ENCODE measurements around the gene USP53. TPM values are rescaled to one million over a fixed set of nuclear protein-coding genes. Genes with fewer than 3 reads are reported as not detected.

The USP53 gene
- total and polyA plus RNA-seq, 2 of the 13 experiments (the other 11 are each of a cell fraction or from before 2014, with no cell fraction given), result 5.3 to 8.1 TPM

DNA sequence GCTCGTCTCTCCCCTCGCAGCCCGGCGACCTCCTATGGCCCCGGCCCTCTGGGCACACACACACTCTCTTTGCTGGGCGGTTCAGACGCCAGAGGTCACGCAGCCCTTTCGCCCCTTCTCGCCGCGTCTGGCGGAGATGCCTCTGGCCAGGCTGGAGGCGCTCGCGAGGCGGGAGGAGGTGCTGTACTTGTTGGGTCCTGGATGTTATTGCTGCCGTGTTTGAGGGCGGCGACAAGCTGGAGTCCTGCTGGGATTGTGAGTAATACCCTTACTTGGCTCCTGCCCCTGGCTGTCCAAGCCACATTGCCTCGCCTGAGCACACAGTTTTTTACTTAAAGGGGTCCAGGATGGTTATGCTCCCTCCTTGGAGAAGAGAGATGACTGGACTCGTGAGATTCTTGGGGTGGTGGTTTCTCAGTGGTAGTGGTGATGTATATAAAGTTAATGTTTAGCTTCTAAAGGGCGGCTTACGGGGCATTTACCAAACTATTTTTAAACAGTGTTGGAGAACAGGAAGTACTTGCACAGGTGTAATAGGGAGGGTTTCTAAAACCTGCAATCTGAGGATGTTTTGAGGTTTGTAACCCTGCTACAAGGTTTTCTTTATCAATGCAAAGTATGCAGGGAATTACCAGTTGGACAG, 572 bp downstream of the USP53 start (continued):
- TF ChIP-seq, protein P1, sequence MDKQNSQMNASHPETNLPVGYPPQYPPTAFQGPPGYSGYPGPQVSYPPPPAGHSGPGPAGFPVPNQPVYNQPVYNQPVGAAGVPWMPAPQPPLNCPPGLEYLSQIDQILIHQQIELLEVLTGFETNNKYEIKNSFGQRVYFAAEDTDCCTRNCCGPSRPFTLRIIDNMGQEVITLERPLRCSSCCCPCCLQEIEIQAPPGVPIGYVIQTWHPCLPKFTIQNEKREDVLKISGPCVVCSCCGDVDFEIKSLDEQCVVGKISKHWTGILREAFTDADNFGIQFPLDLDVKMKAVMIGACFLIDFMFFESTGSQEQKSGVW (CRISPR knock-in tag; IDR thresholded peaks at IDR 0.05; ENCODE audit: borderline replicate concordance), result no peak
- 0 out of 2 replicates have a peak, but pooled peaks have one; percentile 13 for TF ChIP-seq ZFP90 (CRISPR knock-in tag; IDR thresholded peaks at IDR 0.05; ENCODE audit: borderline replicate concordance)
- TF ChIP-seq NFIB (CRISPR knock-in tag; IDR thresholded peaks at IDR 0.05; ENCODE audit: borderline replicate concordance), result no peak
- peak; percentile 84; the same call in 1 of the 2 replicates for TF ChIP-seq ZNF431 (CRISPR knock-in tag; IDR thresholded peaks at IDR 0.05; ENCODE audit: borderline replicate concordance, low read depth)
- TF ChIP-seq ZNF296 (CRISPR knock-in tag; conservative IDR thresholded peaks at IDR 0.05), result no peak
- 0 out of 2 replicates have a peak, but pooled peaks have one; percentile 80 for TF ChIP-seq NFKB2 (CRISPR knock-in tag; IDR thresholded peaks at IDR 0.05; ENCODE audit: borderline replicate concordance)
- TF ChIP-seq, protein P2, sequence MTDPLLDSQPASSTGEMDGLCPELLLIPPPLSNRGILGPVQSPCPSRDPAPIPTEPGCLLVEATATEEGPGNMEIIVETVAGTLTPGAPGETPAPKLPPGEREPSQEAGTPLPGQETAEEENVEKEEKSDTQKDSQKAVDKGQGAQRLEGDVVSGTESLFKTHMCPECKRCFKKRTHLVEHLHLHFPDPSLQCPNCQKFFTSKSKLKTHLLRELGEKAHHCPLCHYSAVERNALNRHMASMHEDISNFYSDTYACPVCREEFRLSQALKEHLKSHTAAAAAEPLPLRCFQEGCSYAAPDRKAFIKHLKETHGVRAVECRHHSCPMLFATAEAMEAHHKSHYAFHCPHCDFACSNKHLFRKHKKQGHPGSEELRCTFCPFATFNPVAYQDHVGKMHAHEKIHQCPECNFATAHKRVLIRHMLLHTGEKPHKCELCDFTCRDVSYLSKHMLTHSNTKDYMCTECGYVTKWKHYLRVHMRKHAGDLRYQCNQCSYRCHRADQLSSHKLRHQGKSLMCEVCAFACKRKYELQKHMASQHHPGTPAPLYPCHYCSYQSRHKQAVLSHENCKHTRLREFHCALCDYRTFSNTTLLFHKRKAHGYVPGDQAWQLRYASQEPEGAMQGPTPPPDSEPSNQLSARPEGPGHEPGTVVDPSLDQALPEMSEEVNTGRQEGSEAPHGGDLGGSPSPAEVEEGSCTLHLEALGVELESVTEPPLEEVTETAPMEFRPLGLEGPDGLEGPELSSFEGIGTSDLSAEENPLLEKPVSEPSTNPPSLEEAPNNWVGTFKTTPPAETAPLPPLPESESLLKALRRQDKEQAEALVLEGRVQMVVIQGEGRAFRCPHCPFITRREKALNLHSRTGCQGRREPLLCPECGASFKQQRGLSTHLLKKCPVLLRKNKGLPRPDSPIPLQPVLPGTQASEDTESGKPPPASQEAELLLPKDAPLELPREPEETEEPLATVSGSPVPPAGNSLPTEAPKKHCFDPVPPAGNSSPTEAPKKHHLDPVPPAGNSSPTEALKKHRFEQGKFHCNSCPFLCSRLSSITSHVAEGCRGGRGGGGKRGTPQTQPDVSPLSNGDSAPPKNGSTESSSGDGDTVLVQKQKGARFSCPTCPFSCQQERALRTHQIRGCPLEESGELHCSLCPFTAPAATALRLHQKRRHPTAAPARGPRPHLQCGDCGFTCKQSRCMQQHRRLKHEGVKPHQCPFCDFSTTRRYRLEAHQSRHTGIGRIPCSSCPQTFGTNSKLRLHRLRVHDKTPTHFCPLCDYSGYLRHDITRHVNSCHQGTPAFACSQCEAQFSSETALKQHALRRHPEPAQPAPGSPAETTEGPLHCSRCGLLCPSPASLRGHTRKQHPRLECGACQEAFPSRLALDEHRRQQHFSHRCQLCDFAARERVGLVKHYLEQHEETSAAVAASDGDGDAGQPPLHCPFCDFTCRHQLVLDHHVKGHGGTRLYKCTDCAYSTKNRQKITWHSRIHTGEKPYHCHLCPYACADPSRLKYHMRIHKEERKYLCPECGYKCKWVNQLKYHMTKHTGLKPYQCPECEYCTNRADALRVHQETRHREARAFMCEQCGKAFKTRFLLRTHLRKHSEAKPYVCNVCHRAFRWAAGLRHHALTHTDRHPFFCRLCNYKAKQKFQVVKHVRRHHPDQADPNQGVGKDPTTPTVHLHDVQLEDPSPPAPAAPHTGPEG (CRISPR knock-in tag; IDR thresholded peaks at IDR 0.05), result peak; percentile 45; the same call in 1 of the 2 replicates
- TF ChIP-seq POLR2G (IDR thresholded peaks at IDR 0.05; ENCODE audit: low read depth, low read length), result no peak
- no peak for TF ChIP-seq ZNF225 (CRISPR knock-in tag; IDR thresholded peaks at IDR 0.05)
- no peak for TF ChIP-seq SIX1 (CRISPR knock-in tag; IDR thresholded peaks at IDR 0.05; ENCODE audit: borderline replicate concordance)
- peak; percentile 71; the same call in 1 of the 2 replicates for TF ChIP-seq ZBTB42 (CRISPR knock-in tag; IDR thresholded peaks at IDR 0.05)
- no peak for TF ChIP-seq MED13 (CRISPR knock-in tag; IDR thresholded peaks at IDR 0.05)
- no peak for TF ChIP-seq CCDC6 (CRISPR knock-in tag; IDR thresholded peaks at IDR 0.05)
- TF ChIP-seq ZNF12 (CRISPR knock-in tag; IDR thresholded peaks at IDR 0.05), result peak; percentile 96
- TF ChIP-seq ARHGAP35 (CRISPR knock-in tag; IDR thresholded peaks at IDR 0.05; ENCODE audit: borderline replicate concordance), result no peak; the same call in 1 of the 2 replicates
- TF ChIP-seq NR2F1 (CRISPR knock-in tag; IDR thresholded peaks at IDR 0.05), result peak in 1 of 2 experiments; percentile 29; a peak in 2 of 4 replicates
- no peak for TF ChIP-seq HOXA7 (CRISPR knock-in tag; IDR thresholded peaks at IDR 0.05)
- TF ChIP-seq ZSCAN9 (CRISPR knock-in tag; IDR thresholded peaks at IDR 0.05; ENCODE audit: borderline replicate concordance), result no peak
- TF ChIP-seq, protein P3, sequence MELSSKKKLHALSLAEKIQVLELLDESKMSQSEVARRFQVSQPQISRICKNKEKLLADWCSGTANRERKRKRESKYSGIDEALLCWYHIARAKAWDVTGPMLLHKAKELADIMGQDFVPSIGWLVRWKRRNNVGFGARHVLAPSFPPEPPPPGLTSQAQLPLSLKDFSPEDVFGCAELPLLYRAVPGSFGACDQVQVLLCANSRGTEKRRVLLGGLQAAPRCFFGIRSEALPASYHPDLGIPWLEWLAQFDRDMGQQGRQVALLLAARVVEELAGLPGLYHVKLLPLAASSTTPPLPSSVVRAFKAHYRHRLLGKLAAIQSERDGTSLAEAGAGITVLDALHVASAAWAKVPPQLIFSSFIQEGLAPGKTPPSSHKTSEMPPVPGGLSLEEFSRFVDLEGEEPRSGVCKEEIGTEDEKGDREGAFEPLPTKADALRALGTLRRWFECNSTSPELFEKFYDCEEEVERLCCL (CRISPR knock-in tag; IDR thresholded peaks at IDR 0.05; ENCODE audit: borderline replicate concordance), result no peak; the same call in 1 of the 2 replicates
- TF ChIP-seq NFATC3 (CRISPR knock-in tag; IDR thresholded peaks at IDR 0.05), result 0 out of 2 replicates have a peak, but pooled peaks have one; percentile 53
